HCT116 (cell line): ENCODE measurements around the gene KYAT1.
"Not testable (repeated sequence)": the region's sequence is repeated elsewhere in the genome, so short reads cannot be mapped to it uniquely, and the experiment has no call there.

Source experiments
- ATF3 ChIP-seq: IDR thresholded peaks from 2 replicates; pipeline ENCODE4 v1.6.1; 2012
- CTCF ChIP-seq, 3 experiments: fragments of 200-600 bp in 1 of 3; sonication (generic) in 1 of 3; IDR thresholded peaks in 2 of 3; conservative IDR thresholded peaks in 1 of 3; 2 replicates each; pipeline ENCODE4 v1.5.1; 2012 to 2017; ENCODE audit warnings: low read depth in 2 of 3, low read length in 2 of 3, antibody characterized with exemption in 1 of 3, borderline replicate concordance in 1 of 3, control low read depth in 1 of 3, mild to moderate bottlenecking in 1 of 3, mixed read lengths in 1 of 3, mixed run types in 1 of 3, moderate library complexity in 1 of 3; ENCODE audit not compliant: insufficient read depth in 1 of 3
- EGR1 ChIP-seq: IDR thresholded peaks from 2 replicates; pipeline ENCODE4 v1.6.1; 2012; ENCODE audit warnings: low read depth
- EZH2 ChIP-seq: fragments of 200-600 bp; sonication (generic); IDR thresholded peaks from 2 replicates; pipeline ENCODE4 v1.6.1; 2017; ENCODE audit warnings: antibody characterized with exemption, mixed run types
- JUND ChIP-seq: IDR thresholded peaks from 2 replicates; pipeline ENCODE4 v1.6.1; 2012
- POLR2A ChIP-seq: IDR thresholded peaks from 2 replicates; pipeline ENCODE4 v1.7.0; 2011; ENCODE audit warnings: borderline replicate concordance; ENCODE audit not compliant: insufficient read depth, insufficient read length; ENCODE audit errors: extremely low read depth
- POLR2AphosphoS5 ChIP-seq: IDR thresholded peaks from 2 replicates; pipeline ENCODE4 v1.6.1; 2011; ENCODE audit warnings: mild to moderate bottlenecking, low read depth, low read length, moderate library complexity
- REST ChIP-seq: IDR thresholded peaks from 2 replicates; pipeline ENCODE4 v1.6.1; 2012; ENCODE audit warnings: low read depth
- YY1 ChIP-seq: IDR thresholded peaks from 2 replicates; pipeline ENCODE4 v1.6.1; 2011; ENCODE audit warnings: low read length, low read depth, moderate library complexity, mild to moderate bottlenecking; ENCODE audit not compliant: insufficient replicate concordance; ENCODE audit errors: extremely low read depth
- TF ChIP-seq, protein P1 (sequence below): IDR thresholded peaks from 2 replicates; pipeline ENCODE4 v1.6.1; 2012

DNA sequence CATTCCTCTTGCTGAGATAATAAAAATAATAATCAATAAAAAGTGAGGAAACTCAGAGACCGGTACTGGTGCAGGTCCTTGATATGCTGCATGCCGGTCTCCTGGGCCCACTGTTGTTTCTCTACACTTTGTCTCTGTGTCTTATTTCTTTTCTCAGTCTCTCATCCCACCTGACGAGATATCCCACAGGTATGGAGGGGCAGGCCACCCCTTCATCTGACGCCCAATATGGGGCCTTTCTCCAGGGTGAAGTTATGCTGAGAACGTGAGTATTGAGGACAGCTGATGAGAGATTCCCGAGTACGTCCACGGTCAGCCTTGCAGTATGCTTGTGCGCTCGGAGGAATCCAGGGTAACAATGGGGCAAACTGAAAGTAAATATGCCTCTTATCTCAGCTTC lies 30.7 kb downstream of the KYAT1 start:
- not testable (repeated sequence) for TF ChIP-seq EGR1; EZH2; CTCF (IDR thresholded peaks at IDR 0.05 in 2 of 3, conservative IDR thresholded peaks at IDR 0.05 in 1 of 3; ENCODE audit: borderline replicate concordance in 1 of 3, insufficient read depth in 1 of 3, low read depth in 2 of 3, low read length in 2 of 3); POLR2A; REST; ATF3; YY1; POLR2AphosphoS5; JUND
- TF ChIP-seq, protein P1, sequence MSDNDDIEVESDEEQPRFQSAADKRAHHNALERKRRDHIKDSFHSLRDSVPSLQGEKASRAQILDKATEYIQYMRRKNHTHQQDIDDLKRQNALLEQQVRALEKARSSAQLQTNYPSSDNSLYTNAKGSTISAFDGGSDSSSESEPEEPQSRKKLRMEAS: not testable (repeated sequence)
